Measurements from ENCODE around the gene CCNG2.

DNA sequence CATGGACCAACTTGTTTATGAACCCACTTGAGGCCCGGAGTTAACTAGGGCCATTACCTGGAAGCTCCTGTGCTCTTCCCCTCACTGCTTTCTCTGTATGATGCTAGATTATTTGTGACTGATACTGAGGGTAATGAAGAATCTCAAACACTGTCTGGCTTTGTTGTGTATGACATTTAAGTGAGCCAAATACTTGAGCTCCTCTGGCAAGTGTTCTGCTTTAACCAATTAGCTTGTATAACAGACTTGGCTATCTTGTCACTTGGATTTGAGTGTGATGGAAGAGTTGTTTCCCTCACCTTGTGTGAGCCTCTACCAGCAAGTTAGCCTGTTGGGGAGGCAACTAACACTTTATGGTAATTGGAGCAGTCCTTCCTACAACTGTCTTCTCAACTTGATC, 42.7 kb downstream of the CCNG2 start:
- TF ChIP-seq RAD21 (IDR thresholded peaks at IDR 0.05; ENCODE audit: low read depth): no peak
- TF ChIP-seq, protein P1, sequence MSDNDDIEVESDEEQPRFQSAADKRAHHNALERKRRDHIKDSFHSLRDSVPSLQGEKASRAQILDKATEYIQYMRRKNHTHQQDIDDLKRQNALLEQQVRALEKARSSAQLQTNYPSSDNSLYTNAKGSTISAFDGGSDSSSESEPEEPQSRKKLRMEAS (IDR thresholded peaks at IDR 0.05): no peak
- TF ChIP-seq, protein P2, sequence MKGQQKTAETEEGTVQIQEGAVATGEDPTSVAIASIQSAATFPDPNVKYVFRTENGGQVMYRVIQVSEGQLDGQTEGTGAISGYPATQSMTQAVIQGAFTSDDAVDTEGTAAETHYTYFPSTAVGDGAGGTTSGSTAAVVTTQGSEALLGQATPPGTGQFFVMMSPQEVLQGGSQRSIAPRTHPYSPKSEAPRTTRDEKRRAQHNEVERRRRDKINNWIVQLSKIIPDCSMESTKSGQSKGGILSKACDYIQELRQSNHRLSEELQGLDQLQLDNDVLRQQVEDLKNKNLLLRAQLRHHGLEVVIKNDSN (IDR thresholded peaks at IDR 0.05): no peak
- TF ChIP-seq EP300 (IDR thresholded peaks at IDR 0.05; ENCODE audit: borderline replicate concordance): no peak
- no peak for TF ChIP-seq CREB1 (IDR thresholded peaks at IDR 0.05; ENCODE audit: low read depth)
- TF ChIP-seq TAF1 (IDR thresholded peaks at IDR 0.05; ENCODE audit: low read depth): no peak
- no peak for TF ChIP-seq CEBPB (IDR thresholded peaks at IDR 0.05)
- TF ChIP-seq NFIC (IDR thresholded peaks at IDR 0.05): no peak

All from Ishikawa (cell line).